NB4 (cell line): ENCODE measurements around the gene IKZF3.

Experiments
- CTCF ChIP-seq: IDR thresholded peaks from one replicate; pipeline ENCODE4 v1.5.1; 2012; ENCODE audit warnings: low read depth, low read length
- MYC ChIP-seq: IDR thresholded peaks from 2 replicates; pipeline ENCODE4 v1.6.1; 2011; ENCODE audit warnings: low read depth, low read length
- POLR2A ChIP-seq: IDR thresholded peaks from 2 replicates; pipeline ENCODE4 v1.6.1; 2011; ENCODE audit warnings: mild to moderate bottlenecking; ENCODE audit not compliant: insufficient read length; ENCODE audit errors: extremely low read depth

GRCh38 chr17:39868554-39868942 is 4.4 kb upstream of the IKZF3 start:
- TF ChIP-seq CTCF: no peak
- no peak for TF ChIP-seq POLR2A
- no peak for TF ChIP-seq MYC
